ENCODE measurements around the gene IRGM.
"Not testable (repeated sequence)": the region's sequence is repeated elsewhere in the genome, so short reads cannot be mapped to it uniquely, and the experiment has no call there.

IRGM gene, protein sequence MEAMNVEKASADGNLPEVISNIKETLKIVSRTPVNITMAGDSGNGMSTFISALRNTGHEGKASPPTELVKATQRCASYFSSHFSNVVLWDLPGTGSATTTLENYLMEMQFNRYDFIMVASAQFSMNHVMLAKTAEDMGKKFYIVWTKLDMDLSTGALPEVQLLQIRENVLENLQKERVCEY

DNA sequence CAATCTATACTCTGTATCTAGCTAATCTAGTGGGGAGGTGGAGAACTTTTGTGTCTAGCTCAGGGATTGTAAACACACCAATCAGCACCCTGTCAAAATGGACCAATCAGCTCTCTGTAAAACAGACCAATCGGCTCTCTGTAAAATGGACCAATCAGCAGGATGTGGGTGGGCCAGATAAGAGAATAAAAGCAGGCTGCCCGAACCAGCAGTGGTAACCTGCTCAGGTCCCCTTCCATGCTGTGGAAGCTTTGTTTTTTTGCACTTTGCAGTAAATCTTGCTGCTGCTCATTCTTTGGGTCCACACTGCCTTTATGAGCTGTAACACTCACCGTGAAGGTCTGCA lies at the start of gene IRGM:
Gene IRGM, plus strand, starts transcription at position 214 of the 346 bp plus-strand sequence. CDS start 1,603 bp downstream, outside the sequence.
- DNase-seq (ENCODE audit: low read depth), result not testable (repeated sequence)

DNA sequence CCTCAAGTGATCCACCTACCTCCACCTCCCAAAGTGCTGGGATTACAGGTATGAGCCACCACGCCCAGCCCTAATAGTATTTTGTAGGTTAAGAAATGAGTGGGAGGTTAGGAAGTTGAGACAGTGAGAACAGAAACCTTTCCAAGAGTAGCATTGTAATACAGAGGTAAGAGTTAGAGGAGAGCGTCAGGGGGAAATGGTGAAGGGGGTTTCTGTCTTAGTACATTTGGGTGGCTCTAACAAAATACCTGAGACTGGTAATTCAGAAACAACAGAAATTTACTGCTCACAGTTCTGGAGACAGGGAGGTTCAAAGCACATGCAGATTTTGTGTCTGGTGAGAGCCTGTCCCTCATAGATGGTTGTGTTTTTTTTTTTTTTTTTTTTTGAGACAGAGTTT lies 48.9 kb upstream of the IRGM start:
- DNase-seq (ENCODE audit: low read depth), result no peak

DNA sequence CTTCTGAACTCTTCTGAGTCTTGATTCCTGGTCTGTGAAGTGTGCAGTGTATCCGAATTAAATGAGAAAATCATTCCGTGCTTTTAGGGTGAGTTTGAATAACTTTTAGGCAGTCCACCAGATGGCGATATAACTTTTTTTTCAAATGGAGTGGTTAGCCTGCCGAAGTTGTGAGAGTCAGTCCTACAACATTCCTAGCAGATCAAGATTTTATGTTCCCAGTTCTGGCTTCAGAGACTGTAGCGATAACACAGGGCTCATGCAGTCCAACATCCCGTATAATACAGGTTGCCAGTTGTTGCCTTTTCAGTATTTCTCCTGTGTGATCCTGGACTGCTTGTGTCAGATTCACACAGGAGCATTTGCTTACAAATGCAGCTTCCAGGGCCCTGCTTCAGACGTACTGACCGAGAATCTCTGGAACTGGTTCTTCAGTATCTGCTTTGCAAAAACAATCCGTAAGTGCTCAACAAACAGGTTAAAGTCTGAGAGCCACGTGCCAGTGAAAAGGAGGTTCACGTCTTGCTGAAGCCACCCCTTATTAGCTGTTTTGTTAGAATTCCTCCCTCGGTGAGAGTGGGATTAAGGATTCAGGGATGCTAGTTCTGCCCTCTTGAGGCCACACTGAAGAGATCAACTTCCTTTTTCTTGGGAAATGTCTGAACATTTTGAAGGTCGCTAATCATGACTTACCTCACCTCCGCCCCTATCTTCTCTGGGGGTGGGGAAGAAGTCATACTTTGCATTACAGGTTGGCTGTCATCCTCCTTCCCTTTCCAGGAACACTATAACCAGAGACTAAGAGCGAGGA lies 45.0 kb upstream of the IRGM start:
- DNase-seq (ENCODE audit: low read depth), result no peak

DNA sequence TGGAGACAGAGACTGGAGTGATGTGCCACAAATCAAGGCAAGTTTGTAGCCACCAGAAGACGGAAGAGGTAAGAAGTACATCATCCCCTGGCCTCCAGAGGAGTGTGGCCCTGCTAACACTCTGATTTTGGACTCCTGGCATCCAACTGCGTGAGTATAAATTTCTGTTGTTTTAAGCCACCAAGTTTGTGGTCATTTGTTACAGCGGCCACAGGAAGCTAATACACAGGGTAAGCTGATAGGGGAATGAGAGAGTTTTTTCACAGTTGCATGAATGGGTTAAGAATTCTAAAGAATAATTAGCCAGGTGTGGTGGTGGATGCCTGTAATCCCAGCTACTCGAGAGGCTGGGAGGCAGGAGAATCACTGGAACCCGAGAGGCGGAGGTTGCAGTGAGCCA lies 41.9 kb upstream of the IRGM start:
- no peak for DNase-seq (ENCODE audit: low read depth)

DNA sequence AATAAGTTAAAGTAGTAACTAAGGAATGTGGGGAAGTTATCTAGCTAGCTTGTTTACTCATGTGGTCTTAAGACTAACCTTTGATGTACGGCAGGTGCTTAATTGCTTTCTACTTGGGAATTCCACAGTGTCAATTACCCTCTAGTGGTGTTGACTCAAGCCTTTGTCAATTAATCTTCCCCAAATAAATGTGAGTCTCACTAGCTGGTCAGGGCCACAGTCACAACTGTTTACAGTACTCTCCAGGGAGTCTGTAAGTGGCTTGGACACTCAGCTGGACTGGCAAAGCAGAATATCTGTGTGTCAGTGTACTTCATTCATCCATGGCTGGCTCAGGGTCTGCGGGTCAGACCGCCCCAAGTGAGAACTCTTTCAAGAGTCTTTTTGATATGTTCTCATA lies 37.0 kb upstream of the IRGM start:
- no peak for DNase-seq (ENCODE audit: low read depth)

DNA sequence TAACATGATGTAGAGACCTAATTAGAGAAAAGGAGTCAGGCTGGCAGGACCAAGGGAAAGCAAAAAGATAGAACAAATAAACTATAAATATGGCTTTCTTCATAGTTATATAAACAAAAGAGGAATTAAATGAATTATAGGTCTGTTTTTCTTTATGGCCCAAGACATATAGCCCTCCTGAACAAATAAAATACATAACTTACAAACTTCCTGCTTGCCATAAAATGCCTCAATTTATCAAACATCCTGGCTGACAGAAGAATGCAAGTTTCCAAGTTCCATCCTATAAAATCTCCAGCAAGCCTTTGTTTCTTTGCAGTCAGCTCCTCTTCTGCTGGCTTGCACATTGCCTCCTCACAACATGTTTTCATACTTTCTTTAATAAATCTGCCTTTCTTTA lies 31.3 kb upstream of the IRGM start:
- DNase-seq (ENCODE audit: low read depth), result no peak

GRCh38 chr5:150816946-150817345 lies 29.4 kb upstream of the IRGM start:
- no peak for DNase-seq (ENCODE audit: low read depth)

DNA sequence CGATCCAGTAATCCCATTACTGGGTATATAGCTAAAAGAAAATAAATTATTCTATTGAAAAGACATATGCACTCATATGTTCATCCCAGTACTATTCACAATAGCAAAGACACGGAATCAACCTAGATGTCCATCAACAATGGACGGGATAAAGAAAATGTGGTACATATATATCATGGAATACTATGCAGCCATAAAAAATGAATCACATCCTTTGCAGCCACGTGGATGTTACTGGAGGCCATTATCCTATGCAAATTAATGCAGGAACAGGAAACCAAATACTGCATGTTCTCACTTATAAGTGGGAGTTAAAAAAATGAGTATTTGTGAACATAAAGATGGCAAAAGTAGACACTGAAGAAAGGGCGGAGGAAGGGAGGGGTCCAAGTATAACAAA lies 16.6 kb upstream of the IRGM start:
- DNase-seq (ENCODE audit: low read depth), result no peak

GRCh38 chr5:150831821-150832220 lies 14.5 kb upstream of the IRGM start:
- DNase-seq (ENCODE audit: low read depth), result not testable (repeated sequence)

DNA sequence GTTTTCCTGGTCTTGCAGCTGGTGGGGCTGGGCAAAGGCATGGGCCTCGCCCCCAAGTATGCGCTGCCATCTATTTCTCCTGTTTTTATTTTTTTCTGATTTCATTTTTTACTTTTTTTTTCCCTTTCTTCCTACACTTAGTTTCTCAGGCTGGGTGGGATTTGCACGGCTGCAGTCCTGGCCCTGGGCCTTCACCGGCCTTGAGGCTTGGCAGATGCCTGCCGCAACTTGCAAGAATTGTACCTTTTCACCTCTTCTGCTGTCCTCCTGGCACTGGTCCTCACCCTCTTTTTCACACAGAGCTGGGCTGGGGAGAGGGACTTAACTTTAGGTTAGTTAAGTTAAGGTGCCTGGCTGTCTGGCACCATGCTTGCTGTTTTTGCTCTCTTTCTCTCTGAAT lies 10.3 kb upstream of the IRGM start:
- DNase-seq (ENCODE audit: low read depth), result no peak

DNA sequence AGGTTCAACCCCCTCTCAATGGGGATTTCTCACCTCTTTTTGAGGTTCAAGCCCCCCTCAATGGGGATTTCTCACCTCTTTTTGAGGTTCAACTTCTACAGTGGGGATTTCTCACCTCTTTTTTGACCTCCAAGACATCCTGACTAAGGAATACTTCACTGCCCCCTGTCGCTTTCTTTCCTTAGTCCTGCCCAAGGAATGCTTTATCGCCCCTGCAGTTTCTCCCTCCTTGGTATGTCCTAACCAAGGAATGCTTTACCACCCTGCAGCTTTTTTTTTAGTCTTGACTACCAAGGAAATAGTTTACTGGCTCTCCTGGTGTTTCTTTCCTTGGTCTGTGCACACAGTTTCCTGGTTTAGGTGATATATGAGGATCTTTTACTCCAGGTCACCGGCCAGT lies 9.6 kb upstream of the IRGM start:
- no peak for DNase-seq (ENCODE audit: low read depth)

DNA sequence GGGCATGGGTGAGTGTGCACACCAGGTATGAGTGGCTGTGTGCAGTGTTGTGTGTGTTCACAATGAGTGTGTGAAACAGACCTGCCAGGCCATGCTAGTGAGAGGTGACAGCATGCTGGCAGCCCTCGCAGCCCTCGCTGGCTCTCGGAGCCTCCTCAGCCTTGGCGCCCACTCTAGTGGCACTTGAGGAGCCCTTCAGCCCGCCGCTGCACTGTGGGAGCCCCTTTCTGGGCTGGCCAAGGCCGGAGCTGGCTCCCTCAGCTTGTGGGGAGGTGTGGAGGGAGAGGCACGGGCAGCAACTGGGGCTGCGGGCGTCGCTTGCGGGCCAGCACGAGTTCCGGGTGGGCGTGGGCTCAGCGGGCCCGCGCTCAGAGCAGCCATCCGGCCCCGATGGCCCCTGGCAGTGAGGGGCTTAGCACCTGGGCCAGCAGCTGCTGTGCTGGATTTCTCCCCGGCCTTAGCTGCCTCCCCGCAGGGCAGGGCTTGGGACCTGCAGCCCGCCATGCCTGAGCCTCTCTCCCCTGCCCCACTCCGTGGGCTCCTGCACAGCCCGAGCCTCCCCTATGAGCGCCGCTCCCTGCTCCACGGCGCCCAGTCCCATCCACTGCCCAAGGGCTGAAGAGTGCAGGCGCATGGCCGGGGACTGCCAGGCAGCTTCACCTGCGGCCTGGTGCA lies 999 bp upstream of the IRGM start:
- not testable (repeated sequence) for DNase-seq (ENCODE audit: low read depth)

- DNase-seq (ENCODE audit: low read depth), result peak; percentile 58
Measured at GRCh38 chr5:150846654-150847333, 473 bp downstream of the IRGM start.

DNA sequence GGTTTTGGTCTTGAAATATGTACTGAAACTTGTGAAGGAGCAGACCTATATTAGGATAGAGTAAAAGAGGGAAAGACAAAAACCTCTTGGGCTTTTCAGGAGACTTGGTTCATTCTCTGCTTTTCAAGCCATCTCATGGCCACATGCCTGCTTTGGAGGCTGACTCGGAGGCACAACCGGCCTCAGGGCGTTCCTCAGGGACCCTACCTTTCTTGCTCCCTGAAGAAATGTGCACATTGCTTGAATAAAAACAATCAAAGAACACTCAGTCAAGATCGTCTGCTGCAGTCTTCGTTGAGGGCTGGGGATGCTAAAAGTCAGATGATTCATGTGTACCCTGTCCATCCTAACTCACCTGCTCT lies 994 bp downstream of the IRGM start:
- no peak for DNase-seq (ENCODE audit: low read depth)

GRCh38 chr5:150848271-150848670 lies 1.9 kb downstream of the IRGM start:
- DNase-seq (ENCODE audit: low read depth), result no peak

DNA sequence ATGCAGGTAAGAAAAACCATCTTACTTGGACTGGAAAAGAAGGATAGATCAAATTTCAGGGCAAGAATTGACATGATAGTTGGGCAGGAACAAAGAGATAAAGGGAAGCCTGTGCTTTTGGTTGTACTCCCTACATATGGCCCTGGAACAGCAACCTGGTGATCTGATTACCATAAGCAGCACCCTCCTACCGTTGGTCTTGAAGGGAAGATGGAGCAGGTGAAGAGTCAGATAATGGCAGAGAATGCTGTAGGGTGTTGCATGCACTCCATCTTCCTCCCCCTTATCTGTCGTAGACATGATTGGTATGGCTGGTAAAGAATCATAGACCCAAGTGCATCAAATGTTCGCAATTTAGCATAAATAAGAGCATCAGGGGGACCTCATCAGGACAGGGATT lies 4.7 kb downstream of the IRGM start:
- DNase-seq (ENCODE audit: low read depth), result no peak

DNA sequence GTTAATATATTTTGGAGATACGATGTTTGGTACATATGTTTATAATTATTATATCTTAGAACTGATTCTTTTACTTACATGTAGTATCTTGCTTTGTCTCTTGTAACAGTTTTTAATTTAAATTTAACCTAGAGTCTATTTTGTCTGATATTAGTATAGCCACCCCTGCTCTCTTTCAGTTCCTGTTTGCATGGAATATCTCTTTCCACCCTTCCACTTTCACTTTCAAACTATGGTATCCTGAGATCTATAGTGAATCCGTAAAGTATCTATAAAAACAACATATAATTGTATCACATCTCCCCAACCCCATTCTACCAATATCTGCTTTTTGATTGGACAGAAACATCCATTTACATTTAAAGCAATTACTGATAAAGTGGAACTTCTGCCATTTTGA lies 7.2 kb downstream of the IRGM start:
- no peak for DNase-seq (ENCODE audit: low read depth)

GRCh38 chr5:150856700-150857099 lies 10.4 kb downstream of the IRGM start:
- DNase-seq (ENCODE audit: low read depth), result not testable (repeated sequence)

GRCh38 chr5:150860246-150860821 lies 14.0 kb downstream of the IRGM start:
- no peak for DNase-seq (ENCODE audit: low read depth)

- DNase-seq (ENCODE audit: low read depth), result no peak
Measured at GRCh38 chr5:150862070-150862469, 15.7 kb downstream of the IRGM start.

- no peak for DNase-seq (ENCODE audit: low read depth)
Measured at GRCh38 chr5:150879358-150879757, 33.0 kb downstream of the IRGM start.

Data from activated T-cell treated with anti-CD3 and anti-CD28 coated beads for 24 hours (primary cell).